ENCODE data around the gene SPACA9.

SPACA9 gene

DNA sequence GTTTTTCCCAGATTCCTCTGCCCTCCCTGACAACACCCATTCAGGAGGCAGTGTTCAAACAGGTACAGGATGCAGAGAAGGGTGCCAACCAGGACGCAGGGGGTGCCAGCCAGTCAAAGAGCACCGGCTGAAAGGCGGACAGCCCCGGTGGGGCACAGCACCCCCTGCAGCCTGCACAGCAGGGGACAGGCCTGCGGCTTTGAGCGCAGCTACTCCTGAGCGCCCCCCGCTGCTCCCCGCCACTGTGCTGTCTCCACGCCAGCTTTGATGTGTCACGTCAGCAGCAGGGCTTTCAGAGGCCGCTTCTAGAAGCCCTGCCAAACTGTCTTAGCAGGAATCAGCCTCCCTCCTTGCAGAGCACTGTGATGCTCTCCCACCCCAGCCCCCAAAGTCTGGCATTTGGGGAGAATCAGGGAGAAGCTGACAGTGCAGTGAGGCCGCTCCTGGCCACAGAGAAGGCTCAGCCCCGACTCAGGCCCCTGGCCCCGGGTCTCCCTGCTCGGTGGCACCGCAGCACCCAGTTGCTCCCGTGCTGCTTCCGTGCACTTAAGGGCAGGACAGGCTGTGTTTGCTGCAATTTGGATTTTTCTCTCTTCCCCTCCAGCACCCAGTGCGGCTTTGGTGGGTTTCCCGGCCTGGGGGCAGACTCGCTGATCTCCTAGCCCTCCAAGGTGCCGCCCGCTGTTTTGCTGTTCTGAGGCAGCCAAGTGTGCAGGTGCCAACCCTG, 20.9 kb upstream of the SPACA9 start:
- no peak overlapping the region for H3K4me3 ChIP-seq (ENCODE audit: low read depth in 1 of 2, low read length in 1 of 2)
- no peaks in the 10 kb centered on the region for H3K4me1 ChIP-seq (ENCODE audit: control insufficient read depth in 1 of 2, insufficient read depth in 1 of 2, low read depth in 1 of 2, low read length in 1 of 2)
- H3K36me3 ChIP-seq, result no peaks in the 10 kb centered on the region
- TF ChIP-seq, protein P1, sequence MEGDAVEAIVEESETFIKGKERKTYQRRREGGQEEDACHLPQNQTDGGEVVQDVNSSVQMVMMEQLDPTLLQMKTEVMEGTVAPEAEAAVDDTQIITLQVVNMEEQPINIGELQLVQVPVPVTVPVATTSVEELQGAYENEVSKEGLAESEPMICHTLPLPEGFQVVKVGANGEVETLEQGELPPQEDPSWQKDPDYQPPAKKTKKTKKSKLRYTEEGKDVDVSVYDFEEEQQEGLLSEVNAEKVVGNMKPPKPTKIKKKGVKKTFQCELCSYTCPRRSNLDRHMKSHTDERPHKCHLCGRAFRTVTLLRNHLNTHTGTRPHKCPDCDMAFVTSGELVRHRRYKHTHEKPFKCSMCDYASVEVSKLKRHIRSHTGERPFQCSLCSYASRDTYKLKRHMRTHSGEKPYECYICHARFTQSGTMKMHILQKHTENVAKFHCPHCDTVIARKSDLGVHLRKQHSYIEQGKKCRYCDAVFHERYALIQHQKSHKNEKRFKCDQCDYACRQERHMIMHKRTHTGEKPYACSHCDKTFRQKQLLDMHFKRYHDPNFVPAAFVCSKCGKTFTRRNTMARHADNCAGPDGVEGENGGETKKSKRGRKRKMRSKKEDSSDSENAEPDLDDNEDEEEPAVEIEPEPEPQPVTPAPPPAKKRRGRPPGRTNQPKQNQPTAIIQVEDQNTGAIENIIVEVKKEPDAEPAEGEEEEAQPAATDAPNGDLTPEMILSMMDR (IDR thresholded peaks at IDR 0.05), result no peak
- H3K9me3 ChIP-seq, result no peaks in the 10 kb centered on the region
- H3K27me3 ChIP-seq, result peaks cover 6% of the 10 kb centered on the region
- no peak overlapping the region for H3K27ac ChIP-seq

DNA sequence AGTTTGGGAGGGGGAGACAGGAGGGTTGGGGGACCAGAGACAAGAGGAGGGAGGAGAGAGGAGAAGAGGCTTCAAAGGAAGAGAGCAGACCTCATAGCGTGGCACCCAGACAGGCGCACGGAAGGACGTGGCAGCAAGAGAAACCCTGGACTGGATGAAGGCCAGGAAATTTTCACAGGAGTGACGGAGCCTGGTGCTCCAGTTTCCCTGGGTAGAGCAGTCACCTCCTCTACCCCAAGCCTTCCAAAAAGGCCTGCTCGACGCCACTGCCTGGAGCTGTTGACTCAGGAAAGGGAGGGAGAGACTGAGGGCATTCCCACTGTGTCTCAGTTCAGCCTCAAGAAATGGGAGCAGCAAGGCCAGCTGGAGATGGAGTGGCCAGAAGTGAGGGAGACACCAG, 19.9 kb upstream of the SPACA9 start:
- H3K36me3 ChIP-seq, result no peaks in the 10 kb centered on the region
- H3K27me3 ChIP-seq, result peaks cover 6% of the 10 kb centered on the region
- H3K27ac ChIP-seq, result no peak overlapping the region
- TF ChIP-seq, protein P1 (IDR thresholded peaks at IDR 0.05), result no peak
- no peaks in the 10 kb centered on the region for H3K9me3 ChIP-seq
- no peak overlapping the region for H3K4me3 ChIP-seq (ENCODE audit: low read depth in 1 of 2, low read length in 1 of 2)
- H3K4me1 ChIP-seq (ENCODE audit: control insufficient read depth in 1 of 2, insufficient read depth in 1 of 2, low read depth in 1 of 2, low read length in 1 of 2), result no peaks in the 10 kb centered on the region

DNA sequence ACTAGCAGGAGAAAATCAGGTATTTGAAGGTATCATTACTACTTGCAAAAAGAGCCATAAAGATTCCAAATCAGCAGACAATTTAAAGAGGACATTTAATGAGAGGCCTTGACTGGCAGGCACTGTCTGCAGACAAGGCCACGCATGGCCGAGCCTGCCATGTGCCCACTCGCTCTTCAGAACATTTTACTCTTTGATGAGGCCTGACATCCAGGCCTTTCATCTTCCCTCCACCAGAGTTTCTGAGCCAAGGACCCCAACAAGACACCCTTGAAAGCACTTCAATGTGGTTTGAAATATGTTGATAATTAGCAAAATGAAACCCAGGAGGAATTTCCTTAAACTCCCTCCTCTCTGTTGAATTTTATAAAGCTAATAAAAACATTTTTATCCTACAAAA, 17.0 kb upstream of the SPACA9 start:
- Histone ChIP-seq H3K4me3 (ENCODE audit: low read depth in 1 of 2, low read length in 1 of 2) (no peak overlapping the region), H3K27me3 (no peaks in the 10 kb centered on the region)
- TF ChIP-seq, protein P1 (IDR thresholded peaks at IDR 0.05), result no peak

DNA sequence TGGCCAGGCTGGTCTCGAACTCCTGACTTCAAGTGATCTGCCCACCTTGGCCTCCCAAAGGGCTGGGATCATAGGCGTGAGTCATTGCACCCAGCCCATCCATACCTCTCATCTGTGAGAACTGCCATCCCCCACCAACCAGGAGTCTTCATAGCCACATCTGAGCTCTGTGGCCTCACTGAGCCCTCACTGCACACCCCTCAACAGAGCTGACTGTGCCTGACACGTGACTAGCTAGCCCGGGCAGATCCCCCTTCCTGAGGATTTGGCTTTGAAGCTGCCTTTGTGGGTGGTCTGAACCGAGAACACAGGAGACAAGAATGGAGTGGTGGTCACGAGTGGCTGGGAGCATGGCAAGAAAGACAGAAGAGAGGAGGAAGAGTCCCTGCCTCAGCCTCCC, 16.2 kb upstream of the SPACA9 start:
- Histone ChIP-seq H3K36me3 (no peaks in the 10 kb centered on the region), H3K27me3 (no peaks in the 10 kb centered on the region), H3K9me3 (no peaks in the 10 kb centered on the region), H3K4me1 (ENCODE audit: control insufficient read depth in 1 of 2, insufficient read depth in 1 of 2, low read depth in 1 of 2, low read length in 1 of 2) (no peaks in the 10 kb centered on the region), H3K27ac (no peak overlapping the region), H3K4me3 (ENCODE audit: low read depth in 1 of 2, low read length in 1 of 2) (no peak overlapping the region)
- TF ChIP-seq, protein P1 (IDR thresholded peaks at IDR 0.05), result no peak

More for the DNA sequence above, 17.0 kb upstream of the SPACA9 start:
- no peak overlapping the region for H3K27ac ChIP-seq
- no peaks in the 10 kb centered on the region for H3K4me1 ChIP-seq (ENCODE audit: control insufficient read depth in 1 of 2, insufficient read depth in 1 of 2, low read depth in 1 of 2, low read length in 1 of 2)
- no peaks in the 10 kb centered on the region for H3K9me3 ChIP-seq
- no peaks in the 10 kb centered on the region for H3K36me3 ChIP-seq

DNA sequence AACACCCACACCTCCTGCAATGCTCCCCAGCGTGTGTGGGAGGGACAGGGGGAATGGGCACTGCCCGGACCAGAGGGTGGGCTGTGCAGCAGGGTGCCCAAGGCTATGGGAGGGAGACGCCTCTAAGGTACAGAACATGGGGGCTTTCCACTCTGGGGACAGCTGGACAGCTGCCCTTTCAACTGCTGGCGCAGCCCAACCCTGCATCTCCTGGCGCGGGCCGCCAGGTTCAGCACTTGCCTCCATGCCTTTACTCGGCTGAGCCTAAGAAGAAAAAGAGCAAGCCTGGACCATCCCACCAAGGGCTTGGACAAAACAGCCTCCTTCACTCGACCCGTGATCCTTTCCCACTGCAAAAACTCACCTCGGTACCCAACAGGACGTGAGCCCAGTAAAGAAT, 15.6 kb upstream of the SPACA9 start:
- Histone ChIP-seq H3K36me3 (no peaks in the 10 kb centered on the region), H3K4me1 (ENCODE audit: control insufficient read depth in 1 of 2, insufficient read depth in 1 of 2, low read depth in 1 of 2, low read length in 1 of 2) (no peaks in the 10 kb centered on the region), H3K9me3 (no peaks in the 10 kb centered on the region), H3K27ac (no peak overlapping the region), H3K4me3 (ENCODE audit: low read depth in 1 of 2, low read length in 1 of 2) (no peak overlapping the region), H3K27me3 (no peaks in the 10 kb centered on the region)
- TF ChIP-seq, protein P1 (IDR thresholded peaks at IDR 0.05), result no peak
